ENCODE results near the gene C9orf78. TPM values are rescaled to one million over a fixed set of nuclear protein-coding genes. Genes with fewer than 3 reads are reported as not detected.
A peak's percentile ranks its signal among the peaks of the same experiment; 100 is the strongest.

Gene C9orf78
- polyA plus RNA-seq, 1 experiment = 66.8 TPM

GRCh38 chr9:129840034-129840433, 5.0 kb upstream of the C9orf78 start:
- no peak for TF ChIP-seq CTCF (IDR thresholded peaks at IDR 0.05; ENCODE audit: low read depth, low read length)
- CTCF ChIA-PET = no interaction called here
- Histone ChIP-seq H3K9me3 (ENCODE audit: control insufficient read depth, insufficient read depth, low read length) (no peaks in the 10 kb centered on the region; the same call in 1 of the 2 replicates), H3K4me3 (ENCODE audit: low read depth, low read length) (no peak overlapping the region), H3K27ac (ENCODE audit: low read depth, low read length) (no peak overlapping the region), H3K27me3 (ENCODE audit: control insufficient read depth, insufficient read depth, low read length) (no peaks in the 10 kb centered on the region)
- DNase-seq (ENCODE audit: low read depth, low spot score) = no peak
- POLR2A ChIA-PET = no interaction called here

GRCh38 chr9:129839324-129840023, 4.4 kb upstream of the C9orf78 start:
- CTCF ChIA-PET = interaction anchor here (0.5 to 0.7 kb wide), 2 partner anchors 46 to 226 kb away, joined by 3 read pairs; no protein-coding TSS in a partner anchor
- POLR2A ChIA-PET = interaction anchor here (1.0 kb wide), 1 partner anchor 25 kb away, joined by 4 read pairs; no protein-coding TSS in a partner anchor
- Histone ChIP-seq H3K9me3 (ENCODE audit: control insufficient read depth, insufficient read depth, low read length) (no peaks in the 10 kb centered on the region; the same call in 1 of the 2 replicates), H3K27me3 (ENCODE audit: control insufficient read depth, insufficient read depth, low read length) (no peaks in the 10 kb centered on the region), H3K4me3 (ENCODE audit: low read depth, low read length) (no peak overlapping the region), H3K27ac (ENCODE audit: low read depth, low read length) (peak overlapping the region; percentile 52)
- TF ChIP-seq CTCF (IDR thresholded peaks at IDR 0.05; ENCODE audit: low read depth, low read length) = no peak
- DNase-seq (ENCODE audit: low read depth, low spot score) = no peak

DNA sequence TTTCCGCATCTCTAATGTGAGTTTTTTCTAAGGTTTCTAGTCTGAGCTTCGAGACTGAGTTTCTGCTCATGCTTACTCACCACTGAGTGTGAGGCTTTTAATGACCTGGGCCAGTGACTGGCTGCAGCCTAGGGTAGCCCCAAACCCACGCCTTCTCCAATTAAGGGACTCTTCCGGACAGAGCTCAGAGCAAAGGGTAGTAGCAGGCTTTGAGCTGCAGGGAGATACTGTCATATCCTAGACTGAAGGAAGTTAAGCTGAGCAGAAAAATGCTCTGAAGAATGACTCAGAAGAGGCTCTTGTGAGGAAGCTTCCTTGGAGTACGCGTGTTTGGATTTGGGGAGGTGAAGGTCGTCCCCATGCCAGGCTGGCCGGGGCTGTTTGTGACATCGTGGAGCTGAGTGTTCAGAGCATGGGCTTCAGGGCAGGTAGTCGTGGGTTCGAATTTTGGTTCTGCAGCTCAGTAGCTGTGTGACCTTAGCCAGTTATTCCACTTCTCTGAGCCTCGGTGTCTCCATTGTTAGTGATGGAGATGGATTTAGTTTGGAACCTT, 3.7 kb upstream of the C9orf78 start:
- Histone ChIP-seq H3K27ac (ENCODE audit: low read depth, low read length) (peak overlapping the region; percentile 52), H3K9me3 (ENCODE audit: control insufficient read depth, insufficient read depth, low read length) (no peaks in the 10 kb centered on the region; the same call in 1 of the 2 replicates), H3K27me3 (ENCODE audit: control insufficient read depth, insufficient read depth, low read length) (no peaks in the 10 kb centered on the region), H3K4me3 (ENCODE audit: low read depth, low read length) (no peak overlapping the region)
- CTCF ChIA-PET = interaction anchor here (0.5 to 0.7 kb wide), 2 partner anchors 46 to 227 kb away, joined by 3 read pairs; no protein-coding TSS in a partner anchor
- 0 out of 2 replicates have a peak, but pooled peaks have one; percentile 8 for TF ChIP-seq CTCF (IDR thresholded peaks at IDR 0.05; ENCODE audit: low read depth, low read length)
- POLR2A ChIA-PET = interaction anchor here (1.0 kb wide), 1 partner anchor 26 kb away, joined by 4 read pairs; no protein-coding TSS in a partner anchor
- peak; percentile 50 for DNase-seq (ENCODE audit: low read depth, low spot score)

- Histone ChIP-seq H3K9me3 (ENCODE audit: control insufficient read depth, insufficient read depth, low read length) (no peaks in the 10 kb centered on the region; the same call in 1 of the 2 replicates), H3K4me3 (ENCODE audit: low read depth, low read length) (peak overlapping the region; percentile 99), H3K27me3 (ENCODE audit: control insufficient read depth, insufficient read depth, low read length) (no peaks in the 10 kb centered on the region), H3K27ac (ENCODE audit: low read depth, low read length) (no peak overlapping the region)
- TF ChIP-seq CTCF (IDR thresholded peaks at IDR 0.05; ENCODE audit: low read depth, low read length) = no peak
- no peak for DNase-seq (ENCODE audit: low read depth, low spot score)
- POLR2A ChIA-PET = no interaction called here
- CTCF ChIA-PET = interaction anchor here (0.6 kb wide), 1 partner anchor 106 kb away, joined by 4 read pairs; no protein-coding TSS in a partner anchor
Observed at GRCh38 chr9:129836311-129837007, 1.4 kb upstream of the C9orf78 start.
